Measurements from ENCODE around the gene GRK5. TPM values are rescaled to one million over a fixed set of nuclear protein-coding genes. Genes with fewer than 3 reads are reported as not detected.

GRK5 gene
- total RNA-seq, 2 donors from 2014 or later = 3.4 to 4.9 TPM

GRCh38 chr10:119283818-119284217 lies 76.4 kb downstream of the GRK5 start:
- ATAC-seq = no peak

GRCh38 chr10:119284679-119285096 lies 77.3 kb downstream of the GRK5 start:
- no peak for TF ChIP-seq POLR2A (IDR thresholded peaks at IDR 0.05)
- no peak for TF ChIP-seq CTCF (IDR thresholded peaks at IDR 0.05)
- Histone ChIP-seq H3K4me1 (peaks cover 11% of the 10 kb centered on the region), H3K27me3 (no peaks in the 10 kb centered on the region), H3K27ac (no peak overlapping the region), H3K36me3 (replicated peaks in 1 of 2; ENCODE audit: insufficient read depth in 1 of 2, low read depth in 2 of 2) (no peaks in the 10 kb centered on the region), H3K4me3 (no peak overlapping the region), H3K9me3 (no peaks in the 10 kb centered on the region)
- no peak for DNase-seq
- intact Hi-C loops (cut with DNase I) = no loop called here
- no peak for ATAC-seq
- WGBS, 2 donors = 79 to 96% methylated on average over 4 to 7 of the region's 7 CpGs

More at GRCh38 chr10:119283818-119284217, 76.4 kb downstream of the GRK5 start:
- H3K4me3 ChIP-seq = no peak overlapping the region
- H3K27me3 ChIP-seq = no peaks in the 10 kb centered on the region
- WGBS, 2 donors = 72% methylated on average over 5 of the region's 5 CpGs
- no peaks in the 10 kb centered on the region for H3K36me3 ChIP-seq (replicated peaks in 1 of 2; ENCODE audit: insufficient read depth in 1 of 2, low read depth in 2 of 2)
- H3K4me1 ChIP-seq = peaks cover 11% of the 10 kb centered on the region
- TF ChIP-seq POLR2A (IDR thresholded peaks at IDR 0.05) (no peak), CTCF (IDR thresholded peaks at IDR 0.05) (no peak)
- H3K9me3 ChIP-seq = no peaks in the 10 kb centered on the region
- intact Hi-C loops (cut with DNase I) = no loop called here
- H3K27ac ChIP-seq = no peak overlapping the region
- DNase-seq = no peak

DNA sequence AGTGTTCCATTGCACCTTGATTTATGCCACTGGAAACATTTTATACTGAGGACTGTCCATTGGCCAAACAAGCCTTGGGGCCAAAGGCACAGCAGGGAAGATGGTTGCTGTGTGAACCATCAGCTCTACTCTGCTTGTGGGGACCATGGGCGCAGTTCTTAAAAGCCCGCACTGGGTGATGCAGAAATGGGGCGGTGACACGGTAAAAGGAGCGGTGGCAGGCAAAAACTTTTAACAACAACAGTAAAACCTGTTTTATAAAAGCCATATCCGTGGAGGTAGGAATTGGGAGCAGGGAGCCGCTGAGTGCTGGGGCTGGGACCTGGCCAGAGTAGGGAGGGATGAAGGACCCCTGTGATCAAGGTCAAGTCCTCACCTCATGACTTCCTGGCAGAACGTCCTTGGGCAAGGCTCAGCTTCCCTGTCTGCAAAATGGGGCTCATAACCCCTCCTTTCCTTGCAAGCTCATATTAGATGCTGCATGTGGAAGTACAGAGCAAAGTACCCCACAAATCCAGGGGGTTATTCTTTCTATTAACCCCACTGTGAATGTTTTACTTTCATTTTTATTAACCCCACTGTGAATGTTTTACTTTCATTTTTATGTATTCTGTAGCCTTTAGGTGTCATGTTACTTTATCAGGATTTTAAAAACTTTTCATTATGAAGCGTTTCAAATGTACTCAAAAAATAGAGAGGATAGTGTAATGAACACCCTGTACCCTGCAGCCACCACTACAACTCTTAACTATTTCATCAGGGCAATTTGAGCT lies 78.3 kb downstream of the GRK5 start:
- H3K27ac ChIP-seq = no peak overlapping the region
- no peak for ATAC-seq
- no peaks in the 10 kb centered on the region for H3K9me3 ChIP-seq
- H3K4me3 ChIP-seq = no peak overlapping the region
- 77 to 78% methylated on average over 9 of the region's 9 CpGs for WGBS, 2 donors
- intact Hi-C loops (cut with DNase I) = no loop called here
- no peaks in the 10 kb centered on the region for H3K36me3 ChIP-seq (replicated peaks in 1 of 2; ENCODE audit: insufficient read depth in 1 of 2, low read depth in 2 of 2)
- no peak for DNase-seq
- no peaks in the 10 kb centered on the region for H3K27me3 ChIP-seq
- no peak for TF ChIP-seq POLR2A (IDR thresholded peaks at IDR 0.05)
- H3K4me1 ChIP-seq = peaks cover 11% of the 10 kb centered on the region

DNA sequence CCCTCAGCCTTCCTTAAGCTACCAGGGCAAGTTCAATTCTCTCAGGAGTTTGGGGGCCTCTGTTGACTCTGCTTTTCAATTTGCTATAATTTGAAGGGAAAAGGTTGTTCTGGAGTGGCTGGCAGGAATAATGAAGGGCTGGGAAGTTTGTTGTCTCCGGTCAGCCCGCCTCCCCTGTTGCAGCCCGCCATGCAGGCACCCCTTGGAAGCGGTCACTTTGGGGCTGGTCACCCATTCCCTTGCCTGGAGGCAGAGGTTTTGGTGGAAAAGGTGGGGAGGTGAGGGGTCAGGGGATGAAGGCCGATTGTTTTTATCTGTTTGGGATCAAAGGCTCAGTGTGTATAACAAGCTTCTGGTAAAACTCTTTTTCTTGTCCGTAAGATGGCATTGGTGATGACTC lies 79.1 kb downstream of the GRK5 start:
- DNase-seq = no peak
- intact Hi-C loops (cut with DNase I) = no loop called here

More for the DNA sequence above, 79.1 kb downstream of the GRK5 start:
- Histone ChIP-seq H3K4me3 (no peak overlapping the region), H3K36me3 (replicated peaks in 1 of 2; ENCODE audit: insufficient read depth in 1 of 2, low read depth in 2 of 2) (no peaks in the 10 kb centered on the region), H3K4me1 (peaks cover 6% of the 10 kb centered on the region), H3K27ac (no peak overlapping the region), H3K9me3 (no peaks in the 10 kb centered on the region), H3K27me3 (no peaks in the 10 kb centered on the region)
- 75 to 90% methylated on average over 6 of the region's 6 CpGs for WGBS, 2 donors
- TF ChIP-seq POLR2A (IDR thresholded peaks at IDR 0.05) (no peak), CTCF (IDR thresholded peaks at IDR 0.05) (no peak)
- ATAC-seq = no peak
